GM21786 (cell line): ENCODE measurements around the gene TSC2.

Experiments used
- ATAC-seq: cut with Tn5 transposase; IDR thresholded peaks from one replicate; pipeline ENCODE4 v1.9.1; 2021; ENCODE audit not compliant: unreplicated experiment

Gene TSC2

DNA sequence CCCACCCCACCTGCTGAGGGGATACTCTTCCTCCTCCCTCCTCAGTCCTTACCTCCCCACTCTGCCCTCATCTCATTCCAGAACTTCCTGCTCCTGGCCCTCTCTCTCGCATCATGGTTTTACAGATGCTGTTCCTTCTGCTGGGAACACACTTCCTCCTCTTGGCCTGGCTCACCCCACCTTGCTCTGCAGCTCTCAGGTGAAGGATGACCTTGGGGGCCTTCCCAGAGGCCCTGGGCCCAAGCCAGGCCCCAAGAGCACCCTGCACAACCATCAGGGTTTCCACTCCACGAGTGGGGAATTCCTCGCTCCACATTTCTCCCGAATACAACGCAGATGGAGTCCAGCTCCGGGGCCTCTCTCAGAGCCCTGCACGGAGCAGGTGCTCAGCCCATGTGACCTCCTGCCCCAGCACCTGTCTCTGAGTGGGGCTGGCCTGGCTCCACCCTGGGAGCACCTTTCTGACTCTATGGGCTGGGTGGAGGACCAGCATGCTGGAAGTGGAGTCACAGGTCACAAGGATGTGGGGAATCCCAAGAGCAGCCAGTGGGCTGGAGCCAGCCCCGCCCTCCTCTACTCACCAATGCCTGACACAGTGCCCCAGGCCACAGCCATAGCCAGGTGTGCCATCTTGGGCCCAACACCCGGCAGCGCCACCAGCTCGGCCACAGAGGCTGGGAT lies 4.7 kb upstream of the TSC2 start:
- ATAC-seq: no peak

- no peak for ATAC-seq
These were observed 3.9 kb upstream of the TSC2 start for GRCh38 chr16:2043667-2044451.

GRCh38 chr16:2044541-2044940 lies 3.2 kb upstream of the TSC2 start:
- ATAC-seq: no peak

DNA sequence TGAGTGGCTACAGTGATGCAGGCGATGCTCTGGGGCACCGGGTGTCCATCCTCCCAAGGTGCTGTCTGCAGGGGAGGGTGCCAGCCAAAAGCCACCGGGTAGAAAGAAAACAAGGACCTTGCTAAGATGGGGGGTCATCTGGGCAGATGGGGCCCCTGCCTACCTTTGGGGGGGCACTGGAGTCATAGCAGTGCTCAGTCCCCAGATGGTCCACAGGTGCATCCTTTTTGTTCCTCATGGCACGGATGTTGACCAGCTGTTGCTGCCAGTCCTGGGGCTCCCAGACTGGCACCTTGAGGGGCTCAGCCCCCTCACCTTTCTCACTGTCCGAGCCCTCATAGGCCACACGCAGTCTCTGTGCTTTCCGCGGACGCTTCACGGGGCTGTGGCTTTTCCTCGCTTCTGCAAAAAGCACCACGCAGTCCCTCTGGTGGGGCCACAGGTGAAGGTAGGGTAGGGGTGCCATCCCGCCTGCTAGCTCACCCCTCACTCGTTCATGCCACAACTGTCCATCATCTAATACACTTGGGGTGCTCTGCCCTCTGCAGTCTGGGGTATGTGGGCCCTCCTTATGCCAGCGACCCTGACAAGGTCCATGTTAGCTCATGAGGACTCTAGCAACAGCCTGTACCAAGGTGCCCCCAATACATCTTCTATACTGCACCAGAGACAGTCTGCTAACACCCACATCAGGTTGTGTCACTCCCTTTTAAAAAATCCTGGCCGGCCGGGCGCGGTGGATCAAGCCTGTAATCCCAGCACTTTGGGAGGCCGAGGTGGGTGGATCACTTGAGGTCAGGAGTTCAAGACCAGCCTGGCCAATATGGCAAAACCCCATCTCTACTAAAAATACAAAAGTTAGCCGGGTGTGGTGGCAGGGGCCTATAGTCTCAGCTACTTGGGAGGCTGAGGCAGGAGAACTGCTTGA lies 1.6 kb upstream of the TSC2 start:
- ATAC-seq: no peak

DNA sequence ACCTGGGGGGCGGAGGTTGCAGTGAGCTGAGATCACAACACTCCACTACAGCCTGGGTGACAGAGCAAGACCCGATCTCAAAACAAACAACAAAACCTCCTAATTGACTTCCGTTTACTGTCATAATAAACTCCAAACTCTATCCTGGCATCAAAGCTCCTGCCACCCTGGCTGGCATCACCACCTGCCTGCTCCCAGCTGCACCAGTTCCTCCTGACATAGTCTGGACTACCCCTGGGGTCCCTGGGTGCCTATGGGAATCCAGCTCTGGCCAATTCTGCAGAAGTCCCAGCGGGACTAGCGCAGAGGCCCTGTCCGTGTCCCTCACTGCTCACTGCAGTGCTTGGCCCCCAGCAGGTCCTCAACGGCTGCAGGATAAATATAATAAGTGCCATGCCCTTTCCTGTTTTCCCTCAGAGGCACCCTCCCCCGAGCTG lies 874 bp upstream of the TSC2 start:
- ATAC-seq: no peak

DNA sequence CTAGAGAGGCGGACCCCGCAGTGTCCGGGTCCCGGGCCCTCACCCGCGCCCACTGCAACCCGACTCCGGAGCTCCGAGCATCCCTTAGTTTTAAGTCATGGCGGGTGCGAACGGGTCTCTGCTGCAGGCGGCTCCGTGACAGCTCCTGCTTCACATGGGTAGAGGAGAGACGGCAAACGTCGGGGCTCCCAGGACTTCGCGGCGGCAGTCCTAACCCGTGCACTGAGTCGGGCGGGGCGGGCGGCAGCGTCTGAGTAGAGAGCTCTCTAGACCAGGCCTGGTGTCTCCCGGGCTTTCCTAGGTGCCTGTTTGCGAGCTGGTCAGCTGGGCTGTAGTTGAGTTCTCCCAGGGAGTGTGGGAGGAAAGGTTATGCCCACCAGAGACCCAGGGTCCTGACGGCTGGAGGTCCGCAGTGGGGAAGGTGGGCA lies 345 bp downstream of the TSC2 start:
- ATAC-seq: no peak

GRCh38 chr16:2053211-2053610 lies 5.4 kb downstream of the TSC2 start:
- no peak for ATAC-seq

- no peak for ATAC-seq
These were observed 6.1 kb downstream of the TSC2 start for GRCh38 chr16:2053897-2054296.

GRCh38 chr16:2054543-2055245 lies 6.9 kb downstream of the TSC2 start:
- ATAC-seq: no peak

- no peak for ATAC-seq
These were observed 8.3 kb downstream of the TSC2 start for GRCh38 chr16:2056077-2056476.

- no peak for ATAC-seq
These were observed 9.1 kb downstream of the TSC2 start for GRCh38 chr16:2056681-2057407.

DNA sequence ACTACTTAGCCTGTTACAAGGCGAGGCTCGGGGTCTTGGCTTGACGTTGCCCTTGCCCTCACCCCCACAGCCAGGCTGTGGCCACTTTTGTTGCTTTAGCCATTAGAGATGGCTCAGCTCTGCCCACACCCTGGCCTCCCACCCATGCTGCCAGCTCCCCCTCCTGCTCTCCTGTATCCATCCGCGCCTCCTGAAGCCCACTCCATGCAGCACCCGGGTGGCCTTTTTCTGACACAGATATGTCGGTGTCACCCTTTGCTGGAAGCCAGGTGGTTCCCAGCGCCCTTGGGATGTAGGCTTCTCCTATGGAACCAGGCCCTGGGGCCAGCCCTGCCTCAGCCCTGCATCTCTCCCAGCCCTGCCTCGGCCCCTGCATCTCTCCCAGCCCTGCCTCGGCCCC lies 9.7 kb downstream of the TSC2 start:
- ATAC-seq: no peak

DNA sequence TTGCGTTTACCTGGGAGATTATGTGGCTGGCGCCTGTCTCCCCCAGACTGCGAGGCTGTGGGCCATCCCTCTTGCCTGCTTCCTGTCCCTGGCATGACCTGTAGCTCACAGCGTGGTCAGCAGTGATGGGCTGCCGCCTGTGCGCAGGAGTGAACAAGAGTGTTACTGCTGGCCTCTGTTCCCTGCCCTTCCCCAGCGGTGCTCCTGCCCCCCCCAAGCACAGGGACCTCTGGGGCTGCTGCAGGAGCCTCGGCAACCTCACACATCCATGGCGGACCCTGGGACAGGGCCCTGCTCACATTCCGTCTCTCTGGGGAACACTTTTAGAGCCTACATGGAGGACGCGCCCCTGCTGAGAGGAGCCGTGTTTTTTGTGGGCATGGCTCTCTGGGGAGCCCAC lies 10.6 kb downstream of the TSC2 start:
- ATAC-seq: no peak

DNA sequence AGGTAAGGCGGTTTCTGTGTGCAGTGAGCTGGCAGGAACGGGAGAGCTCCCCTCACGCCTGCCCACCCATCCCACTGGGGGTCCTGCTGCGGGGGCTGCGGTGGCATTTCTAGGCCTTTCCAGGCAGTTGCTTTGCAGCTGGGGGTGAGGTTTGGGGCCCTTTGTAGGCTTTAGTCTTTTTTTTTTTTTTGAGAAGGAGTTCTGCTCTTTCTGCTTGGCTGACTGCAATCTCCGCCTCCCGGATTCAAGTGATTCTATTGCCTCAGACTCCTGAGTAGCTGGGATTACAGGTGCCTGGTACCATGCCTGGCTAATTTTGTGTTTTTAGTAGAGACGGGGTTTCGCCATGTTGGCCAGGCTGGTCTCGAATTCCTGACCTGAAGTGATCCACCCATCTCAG lies 11.1 kb downstream of the TSC2 start:
- no peak for ATAC-seq

DNA sequence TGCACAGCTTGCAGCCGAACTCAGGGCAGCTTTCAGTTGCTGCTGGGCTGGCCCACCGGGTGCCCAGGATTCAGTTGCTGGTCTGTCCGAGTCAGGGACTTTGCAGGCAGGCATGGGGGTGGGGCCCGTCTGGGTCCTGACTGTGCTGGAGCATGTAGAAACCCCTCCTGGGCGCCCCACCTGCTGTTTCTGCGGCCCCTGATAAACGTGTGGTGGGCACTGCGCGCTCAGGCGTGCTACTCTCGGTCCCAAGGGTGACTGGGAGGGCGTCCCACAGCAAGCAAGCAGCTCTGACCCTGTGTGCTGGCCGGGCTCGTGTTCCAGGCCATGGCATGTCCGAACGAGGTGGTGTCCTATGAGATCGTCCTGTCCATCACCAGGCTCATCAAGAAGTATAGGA lies 12.6 kb downstream of the TSC2 start:
- no peak for ATAC-seq

- ATAC-seq: no peak
These were observed 13.2 kb downstream of the TSC2 start for GRCh38 chr16:2061023-2061422.

GRCh38 chr16:2061526-2061925 lies 13.7 kb downstream of the TSC2 start:
- ATAC-seq: no peak

DNA sequence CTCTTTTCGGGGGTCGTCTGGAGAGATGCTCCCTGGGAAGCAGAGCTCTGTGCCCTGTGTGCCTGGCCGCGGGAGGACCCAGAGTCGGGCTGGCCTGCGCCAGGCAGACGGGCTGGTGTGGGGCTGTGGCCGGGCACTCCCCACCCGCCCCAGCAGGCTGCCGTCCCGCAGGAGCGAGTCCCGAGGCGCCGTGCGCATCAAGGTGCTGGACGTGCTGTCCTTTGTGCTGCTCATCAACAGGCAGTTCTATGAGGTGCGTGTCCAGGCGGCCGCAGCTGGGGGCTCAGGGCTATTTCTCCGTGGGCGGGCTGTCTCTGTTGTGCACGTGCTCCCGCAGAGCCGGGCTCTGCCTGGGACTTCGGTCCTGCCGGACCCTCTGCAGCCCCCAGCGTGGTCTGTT lies 15.0 kb downstream of the TSC2 start:
- no peak for ATAC-seq

GRCh38 chr16:2063861-2064260 lies 16.1 kb downstream of the TSC2 start:
- ATAC-seq: no peak

- ATAC-seq: no peak
These were observed 16.7 kb downstream of the TSC2 start for GRCh38 chr16:2064368-2064945.
